Measurements from ENCODE around the gene GOLGA6L7. TPM values are rescaled to one million over a fixed set of nuclear protein-coding genes. Genes with fewer than 3 reads are reported as not detected.
"Not testable (repeated sequence)": the region's sequence is repeated elsewhere in the genome, so short reads cannot be mapped to it uniquely, and the experiment has no call there.

Gene GOLGA6L7
- not detected for total RNA-seq
- long read RNA-seq: 0 reads

DNA sequence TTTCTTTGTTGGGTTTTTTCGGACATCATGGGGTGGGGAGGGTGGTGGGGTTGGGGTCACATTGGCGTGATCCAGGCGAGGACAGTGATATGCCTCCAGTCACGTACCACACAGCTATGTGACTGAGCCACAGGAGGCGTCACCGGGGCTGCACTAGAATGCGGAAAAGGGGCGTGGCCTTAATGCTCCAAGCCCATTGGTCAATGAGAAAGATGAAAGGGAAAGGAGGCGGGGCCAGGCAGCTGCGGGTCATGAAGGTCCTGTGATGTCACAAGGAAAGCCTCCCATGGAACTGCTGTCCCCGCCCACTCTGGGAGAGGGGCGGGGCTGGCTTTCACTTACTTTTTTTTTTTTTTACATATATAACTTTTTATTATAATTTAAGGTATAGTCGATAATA is at the start of gene GOLGA6L7:
TSS of gene GOLGA6L7 (minus strand) at position 124 of the 400 bp plus-strand sequence. CDS start at position 29, 95 bp downstream.
- intact Hi-C loops (cut with DNase I); DNase-seq; ATAC-seq: not testable (repeated sequence)

GRCh38 chr15:28897861-28898585 is 49.6 kb upstream of the GOLGA6L7 start:
- ATAC-seq (no peak), DNase-seq (no peak)
- intact Hi-C loops (cut with DNase I): no loop called here

- DNase-seq (no peak), ATAC-seq (peak in 1 of 2 donors; percentile 27)
- intact Hi-C loops (cut with DNase I): no loop called here
Observed at GRCh38 chr15:28896951-28897350, 48.5 kb upstream of the GOLGA6L7 start.

DNA sequence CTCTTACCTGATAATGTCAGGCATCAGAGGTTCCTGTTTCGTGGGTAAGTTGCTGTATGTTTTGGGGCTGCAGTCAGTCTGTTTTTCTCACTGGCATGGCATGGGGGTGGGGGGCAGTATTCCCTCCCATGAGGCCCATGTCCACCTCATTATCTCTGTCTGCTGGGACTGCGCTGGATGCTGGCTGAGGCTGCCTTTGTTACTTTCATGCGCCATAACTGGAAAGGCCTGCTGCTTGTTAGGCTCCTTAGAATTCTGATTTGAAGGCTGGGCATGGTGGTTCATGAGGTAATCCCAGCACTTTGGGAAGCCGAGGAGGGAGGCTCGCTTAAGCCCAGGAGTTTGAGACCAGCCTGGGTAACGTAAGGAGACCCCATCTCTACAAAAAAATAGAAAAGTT is 47.1 kb upstream of the GOLGA6L7 start:
- ATAC-seq: no peak
- intact Hi-C loops (cut with DNase I): no loop called here

GRCh38 chr15:28895146-28895545 is 46.7 kb upstream of the GOLGA6L7 start:
- ATAC-seq (no peak), DNase-seq (no peak)
- intact Hi-C loops (cut with DNase I): no loop called here

More for the DNA sequence above, 47.1 kb upstream of the GOLGA6L7 start:
- no peak for DNase-seq

DNA sequence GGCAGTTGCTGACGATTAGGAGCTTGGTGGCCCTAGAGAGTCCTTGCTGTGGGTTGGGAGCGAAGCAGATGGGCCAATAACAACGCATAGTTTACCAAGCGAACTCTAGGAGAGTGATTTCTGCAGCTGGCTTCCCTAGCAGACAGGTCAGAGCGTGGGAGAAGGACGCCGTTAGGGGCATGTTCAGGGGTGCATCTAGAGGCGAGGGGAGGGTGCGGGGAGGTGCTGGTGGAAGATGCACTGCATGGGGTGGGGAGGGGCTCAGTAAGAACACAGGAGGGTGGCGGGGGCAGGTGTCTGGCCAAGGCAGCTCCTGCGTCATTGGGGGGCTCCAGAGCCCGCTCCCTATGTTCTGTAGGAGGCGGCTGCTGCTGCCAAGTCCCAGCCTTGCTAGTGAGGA is 46.2 kb upstream of the GOLGA6L7 start:
- ATAC-seq (no peak), DNase-seq (no peak)
- intact Hi-C loops (cut with DNase I): no loop called here

- DNase-seq (no peak), ATAC-seq (no peak)
- intact Hi-C loops (cut with DNase I): no loop called here
Observed at GRCh38 chr15:28892789-28893610, 44.6 kb upstream of the GOLGA6L7 start.

- ATAC-seq (no peak), DNase-seq (no peak)
- intact Hi-C loops (cut with DNase I): no loop called here
Observed at GRCh38 chr15:28891588-28891987, 43.1 kb upstream of the GOLGA6L7 start.

DNA sequence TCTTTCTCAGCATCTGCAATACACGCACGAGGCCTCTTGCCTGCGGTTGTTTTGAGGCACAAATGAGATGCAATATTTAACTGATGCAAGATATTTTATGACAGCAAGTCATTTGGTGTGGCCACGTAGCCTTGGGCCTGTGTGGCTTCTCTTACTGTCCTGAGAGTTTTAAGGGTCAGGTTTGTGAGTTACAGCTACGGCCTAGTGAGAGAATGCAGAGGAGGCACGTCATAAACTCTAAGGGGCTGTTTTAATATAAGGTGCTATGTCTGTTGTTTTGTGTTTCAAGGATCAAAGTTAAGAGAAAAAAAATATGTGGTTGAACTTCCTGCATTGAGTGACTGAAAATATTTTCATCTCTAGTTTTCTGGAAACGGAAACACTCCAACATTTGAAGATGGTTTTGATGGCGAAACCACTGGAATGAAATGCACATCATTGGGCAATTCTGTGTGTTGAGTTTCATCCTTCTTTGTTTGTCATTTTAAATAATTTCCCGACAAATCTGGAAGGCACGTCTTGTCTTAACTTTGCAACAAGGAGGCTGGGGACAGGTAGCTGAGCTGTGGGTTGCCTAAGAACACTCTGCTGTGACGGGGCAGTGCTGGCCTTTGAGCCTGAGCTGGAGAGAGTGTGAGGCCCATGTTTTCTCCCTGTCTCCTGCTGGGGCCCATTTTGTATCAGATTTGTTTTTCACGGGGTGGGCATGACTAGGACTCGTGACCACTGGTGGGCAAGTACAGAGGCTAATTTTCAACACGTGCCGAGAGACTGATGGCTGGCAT is 42.5 kb upstream of the GOLGA6L7 start:
- DNase-seq (no peak), ATAC-seq (no peak)
- intact Hi-C loops (cut with DNase I): no loop called here

DNA sequence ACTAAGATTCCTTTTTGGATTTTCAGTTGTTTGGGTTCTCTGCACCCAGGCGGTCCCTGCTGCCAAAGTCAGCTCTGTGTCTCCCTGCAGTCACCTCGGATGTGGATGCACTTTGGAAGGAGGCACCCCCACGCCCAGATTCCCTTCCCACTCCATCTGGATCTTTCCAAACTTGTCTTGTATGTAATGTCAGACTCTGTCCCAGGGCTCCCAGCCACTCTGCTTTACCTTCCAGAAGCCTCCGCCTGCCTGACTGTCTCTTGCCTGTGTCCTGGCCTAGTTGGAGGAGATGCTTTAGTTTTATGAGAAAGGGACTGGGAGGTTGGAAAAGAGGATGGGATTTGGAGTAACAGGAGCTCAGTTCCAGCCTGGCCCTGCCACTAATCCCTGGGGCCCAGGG is 41.8 kb upstream of the GOLGA6L7 start:
- ATAC-seq; DNase-seq; intact Hi-C loops (cut with DNase I): not testable (repeated sequence)

GRCh38 chr15:28889871-28890270 is 41.4 kb upstream of the GOLGA6L7 start:
- DNase-seq, ATAC-seq: not testable (repeated sequence)
- intact Hi-C loops (cut with DNase I): loop anchor here in 1 of 2 donors (10.0 kb wide), 1 partner anchor 215 kb away; no protein-coding TSS in a partner anchor

DNA sequence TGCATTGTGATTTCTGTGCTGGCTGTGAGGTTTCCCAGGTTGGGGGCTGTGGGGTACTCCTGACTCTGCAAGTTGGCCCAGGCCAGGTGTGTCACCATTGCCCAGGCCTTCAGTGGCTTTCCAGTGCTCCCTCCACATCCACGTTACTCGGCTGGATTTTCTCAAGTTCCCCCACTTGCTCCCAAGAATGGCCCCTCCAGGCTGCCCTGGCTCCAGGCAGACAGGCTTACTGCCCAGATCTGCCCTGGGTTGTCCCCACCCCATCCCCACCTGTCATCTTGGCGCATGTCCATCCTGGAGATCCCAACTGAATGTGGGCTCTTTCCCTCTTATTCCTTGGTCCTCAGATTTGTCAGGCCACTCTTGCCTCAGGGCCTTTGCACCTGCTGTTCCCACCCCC is 40.9 kb upstream of the GOLGA6L7 start:
- ATAC-seq (no peak), DNase-seq (no peak)
- intact Hi-C loops (cut with DNase I): loop anchor here in 1 of 2 donors (10.0 kb wide), 1 partner anchor 215 kb away; no protein-coding TSS in a partner anchor

GRCh38 chr15:28888900-28889299 is 40.5 kb upstream of the GOLGA6L7 start:
- ATAC-seq: no peak
- DNase-seq: no peak
- intact Hi-C loops (cut with DNase I): loop anchor here in 1 of 2 donors (10.0 kb wide), 1 partner anchor 216 kb away; no protein-coding TSS in a partner anchor

DNA sequence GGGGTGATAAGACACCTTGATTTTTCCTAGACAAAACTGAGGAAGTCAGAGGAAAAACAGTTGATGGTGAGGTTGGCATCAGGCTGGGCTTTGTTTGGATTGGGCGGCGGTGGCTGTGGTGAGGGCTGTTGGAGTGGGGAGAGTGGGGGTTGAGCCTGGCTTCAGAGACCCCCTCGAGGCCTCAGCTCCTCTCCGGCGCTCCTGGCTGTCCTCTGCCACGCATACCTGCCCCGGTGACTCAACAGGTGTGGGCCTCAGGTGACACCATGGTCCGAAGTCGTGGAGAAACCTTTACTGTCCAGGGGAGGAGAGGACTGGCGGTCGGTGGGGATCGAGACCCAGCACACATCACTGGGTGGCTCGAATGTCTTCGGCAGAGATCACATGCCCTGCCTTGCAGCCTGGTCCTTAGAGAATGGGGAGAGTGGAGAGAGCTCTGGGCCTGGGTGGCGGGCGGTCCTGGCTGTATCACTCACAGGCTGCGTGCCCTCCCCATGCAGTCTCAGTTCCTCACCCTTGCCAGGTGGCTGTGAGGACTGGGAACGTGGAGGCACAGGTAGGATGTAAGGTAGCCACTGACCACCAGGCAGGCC is 40.0 kb upstream of the GOLGA6L7 start:
- ATAC-seq (no peak), DNase-seq (no peak)
- intact Hi-C loops (cut with DNase I): loop anchor here in 1 of 2 donors (10.0 kb wide), 1 partner anchor 216 kb away; no protein-coding TSS in a partner anchor

DNA sequence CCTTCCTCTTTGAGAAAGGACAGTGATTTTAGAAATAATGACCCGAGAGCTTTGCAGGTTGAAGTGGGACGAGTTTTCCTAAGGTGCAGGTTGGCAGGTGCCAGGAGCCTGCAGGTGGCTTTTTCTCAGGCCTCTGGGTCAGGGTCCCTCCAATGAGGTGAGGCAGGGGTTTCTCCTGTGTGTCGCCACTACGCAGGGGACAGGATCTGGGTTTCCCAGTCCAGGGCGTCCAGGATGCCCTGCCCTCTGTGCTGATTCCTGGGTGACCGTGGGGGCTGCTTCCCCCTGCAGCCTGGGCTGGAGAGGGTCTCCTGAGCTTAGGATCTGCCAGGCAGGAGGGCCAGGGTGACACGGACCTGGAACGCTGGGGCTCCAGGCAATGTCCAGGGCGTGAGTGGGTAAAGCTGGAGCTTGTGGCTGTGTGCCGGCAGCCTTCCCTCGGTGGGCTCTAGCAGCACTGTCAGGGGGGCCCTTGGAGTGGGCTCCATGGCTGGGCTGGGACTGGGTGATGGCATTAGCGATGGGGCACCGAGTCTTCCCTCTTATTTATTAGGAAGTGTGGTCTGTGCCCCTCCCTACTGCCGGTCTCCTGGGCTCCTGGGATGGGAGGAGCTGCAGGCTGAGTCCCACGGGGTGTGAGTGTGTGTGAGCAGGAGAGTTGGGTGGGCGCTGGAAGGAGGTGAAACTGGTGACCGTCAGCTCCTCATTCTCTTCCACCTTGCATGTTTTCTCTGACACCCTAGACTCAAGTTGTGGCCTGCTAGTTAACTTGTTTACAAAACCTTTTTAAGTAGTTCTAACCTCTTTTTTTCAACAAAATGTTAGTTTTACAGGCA is 39.1 kb upstream of the GOLGA6L7 start:
- intact Hi-C loops (cut with DNase I): loop anchor here in 1 of 2 donors (10.0 kb wide), 1 partner anchor 217 kb away; no protein-coding TSS in a partner anchor
- ATAC-seq: no peak

GRCh38 chr15:28886431-28887338 is 38.2 kb upstream of the GOLGA6L7 start:
- ATAC-seq (peak in 1 of 2 donors; percentile 23), DNase-seq (no peak)
- intact Hi-C loops (cut with DNase I): loop anchor here in 1 of 2 donors (10.0 kb wide), 1 partner anchor 218 kb away; no protein-coding TSS in a partner anchor

More for the DNA sequence above, 39.1 kb upstream of the GOLGA6L7 start:
- no peak for DNase-seq

Data from left cardiac atrium (tissue), 4 donors.